Panc1 (cell line): ENCODE data around the gene CUX1. TPM values are rescaled to one million over a fixed set of nuclear protein-coding genes. Genes with fewer than 3 reads are reported as not detected.

Source experiments
- ATAC-seq: fragments of 200-7000 bp; cut with Tn5 transposase; 2 replicates; pipeline ENCODE4 v1.9.1; 2020; ENCODE audit warnings: mild to moderate bottlenecking, moderate library complexity
- BruUV-seq: library from RNA; stranded (reverse); fragments of 400-500 nt; replicated peaks from 2 replicates; lab custom pipeline; 2021; lab: Mats Ljungman, UMichigan
- CTCF ChIA-PET: fragments of 300-600 bp; sonication (Branson Sonifier 250); formaldehyde crosslinking; loops from one replicate; lab custom pipeline; 2022; ENCODE audit warnings: antibody characterized with exemption; lab: Charles Lee
- POLR2A ChIA-PET: fragments of 300-600 bp; sonication (Branson Sonifier 250); formaldehyde crosslinking; loops from one replicate; lab custom pipeline; 2022; ENCODE audit warnings: antibody characterized with exemption; lab: Charles Lee
- DNase-seq: peaks from one replicate; pipeline ENCODE4 v3.0.0-alpha.2; 2010; ENCODE audit warnings: low read depth, low spot score
- H3K27ac ChIP-seq: 2 replicates; pipeline ENCODE4 v1.5.1; 2011; ENCODE audit warnings: mild to moderate bottlenecking, low read length, inconsistent platforms
- H3K27me3 ChIP-seq: fragments of 200-500 bp; sonication (Bioruptor generic); 2 replicates; pipeline ENCODE4 v1.6.0; 2014; ENCODE audit warnings: low read length, inconsistent platforms; ENCODE audit not compliant: control insufficient read depth, insufficient read depth
- H3K36me3 ChIP-seq: fragments of 200-500 bp; sonication (Bioruptor generic); 2 replicates; pipeline ENCODE4 v1.5.1; 2014; ENCODE audit warnings: inconsistent platforms, mild to moderate bottlenecking, low read length, moderate library complexity; ENCODE audit not compliant: control insufficient read depth, insufficient read depth
- H3K4me1 ChIP-seq: 2 replicates; pipeline ENCODE4 v1.5.1; 2011; ENCODE audit warnings: inconsistent platforms, mild to moderate bottlenecking, low read length, moderate library complexity; ENCODE audit not compliant: control insufficient read depth, insufficient read depth
- H3K4me3 ChIP-seq, 2 experiments: 2 replicates each; pipeline ENCODE4 v1.5.1; 2011 to 2012; ENCODE audit warnings: low read depth in 2 of 2, low read length in 2 of 2, mild to moderate bottlenecking in 2 of 2, inconsistent platforms in 1 of 2, moderate library complexity in 1 of 2
- H3K9me3 ChIP-seq: fragments of 200-500 bp; sonication (Bioruptor generic); 2 replicates; pipeline ENCODE4 v1.5.1; 2014; ENCODE audit warnings: low read depth, mild to moderate bottlenecking, inconsistent platforms, low read length, moderate library complexity; ENCODE audit not compliant: control insufficient read depth, insufficient read depth
- CTCF ChIP-seq: fragments of 450-650 bp; IDR thresholded peaks from 2 replicates; pipeline ENCODE4 v1.5.1; 2017; ENCODE audit warnings: mild to moderate bottlenecking
- POLR2AphosphoS5 ChIP-seq: IDR thresholded peaks from 2 replicates; pipeline ENCODE4 v1.6.1; 2012; ENCODE audit warnings: mild to moderate bottlenecking, low read depth, low read length, moderate library complexity
- SIN3A ChIP-seq: IDR thresholded peaks from 2 replicates; pipeline ENCODE4 v1.6.1; 2012; ENCODE audit warnings: low read depth, mild to moderate bottlenecking, low read length, moderate library complexity, borderline replicate concordance; ENCODE audit not compliant: insufficient read depth
- TCF7L2 ChIP-seq: IDR thresholded peaks from 2 replicates; pipeline ENCODE4 v1.6.1; 2011; ENCODE audit warnings: mild to moderate bottlenecking, low read depth, low read length, inconsistent platforms
- in situ Hi-C: cut with HindIII; loops from 2 replicates; pipeline ENCODE4 v1.10.0; 2016; ENCODE audit warnings: low sequenced_read_pairs, low pct_unique_long_range_greater_than_20kb
- intact Hi-C: fragments of 100-400 bp; cut with micrococcal nuclease; formaldehyde crosslinking; loops from one replicate; pipeline ENCODE4 v1.10.0; 2022; ENCODE audit not compliant: unreplicated experiment
- total RNA-seq: library from RNA; stranded (reverse); gene quantifications from one replicate; pipeline ENCODE4 v1.2.1, GENCODE V29; 2021; ENCODE audit not compliant: unreplicated experiment
- TF ChIP-seq, protein P1 (sequence below), 2 experiments: IDR thresholded peaks; 2 replicates each; pipeline ENCODE4 v1.6.1; 2011 to 2012; ENCODE audit warnings: low read depth in 2 of 2, control low read depth in 1 of 2, low read length in 1 of 2, mild to moderate bottlenecking in 1 of 2, moderate library complexity in 1 of 2; ENCODE audit not compliant: insufficient read depth in 1 of 2

CUX1 gene
- total RNA-seq, 1 experiment from 2014 or later: 50.9 TPM

DNA sequence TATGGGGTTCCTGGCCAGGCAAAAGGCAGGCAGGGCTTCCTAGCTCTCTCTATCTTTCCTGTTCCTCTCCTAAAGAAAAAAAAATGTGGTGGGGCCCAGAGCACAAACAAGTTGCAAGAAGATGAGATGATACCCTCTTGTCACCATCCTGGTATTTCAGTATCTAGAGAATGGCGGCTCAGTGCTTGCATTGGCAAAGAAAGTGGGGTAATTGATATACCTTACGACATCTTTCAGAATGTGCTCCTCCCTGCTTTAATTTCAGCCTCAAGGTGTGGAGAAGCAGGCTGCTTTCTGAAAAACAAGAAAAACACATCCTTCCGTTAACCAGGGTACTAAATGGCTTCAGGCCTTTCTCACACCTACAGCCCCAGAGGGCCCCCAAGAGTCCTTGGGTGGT lies 34.5 kb upstream of the CUX1 start:
- no peaks in the 10 kb centered on the region for H3K27me3 ChIP-seq
- no peak overlapping the region for H3K4me3 ChIP-seq
- DNase-seq (no peak), ATAC-seq (no peak)
- BruUV-seq: no TSS peak
- TF ChIP-seq POLR2AphosphoS5: no peak
- TF ChIP-seq CTCF: no peak
- TF ChIP-seq, protein P1, sequence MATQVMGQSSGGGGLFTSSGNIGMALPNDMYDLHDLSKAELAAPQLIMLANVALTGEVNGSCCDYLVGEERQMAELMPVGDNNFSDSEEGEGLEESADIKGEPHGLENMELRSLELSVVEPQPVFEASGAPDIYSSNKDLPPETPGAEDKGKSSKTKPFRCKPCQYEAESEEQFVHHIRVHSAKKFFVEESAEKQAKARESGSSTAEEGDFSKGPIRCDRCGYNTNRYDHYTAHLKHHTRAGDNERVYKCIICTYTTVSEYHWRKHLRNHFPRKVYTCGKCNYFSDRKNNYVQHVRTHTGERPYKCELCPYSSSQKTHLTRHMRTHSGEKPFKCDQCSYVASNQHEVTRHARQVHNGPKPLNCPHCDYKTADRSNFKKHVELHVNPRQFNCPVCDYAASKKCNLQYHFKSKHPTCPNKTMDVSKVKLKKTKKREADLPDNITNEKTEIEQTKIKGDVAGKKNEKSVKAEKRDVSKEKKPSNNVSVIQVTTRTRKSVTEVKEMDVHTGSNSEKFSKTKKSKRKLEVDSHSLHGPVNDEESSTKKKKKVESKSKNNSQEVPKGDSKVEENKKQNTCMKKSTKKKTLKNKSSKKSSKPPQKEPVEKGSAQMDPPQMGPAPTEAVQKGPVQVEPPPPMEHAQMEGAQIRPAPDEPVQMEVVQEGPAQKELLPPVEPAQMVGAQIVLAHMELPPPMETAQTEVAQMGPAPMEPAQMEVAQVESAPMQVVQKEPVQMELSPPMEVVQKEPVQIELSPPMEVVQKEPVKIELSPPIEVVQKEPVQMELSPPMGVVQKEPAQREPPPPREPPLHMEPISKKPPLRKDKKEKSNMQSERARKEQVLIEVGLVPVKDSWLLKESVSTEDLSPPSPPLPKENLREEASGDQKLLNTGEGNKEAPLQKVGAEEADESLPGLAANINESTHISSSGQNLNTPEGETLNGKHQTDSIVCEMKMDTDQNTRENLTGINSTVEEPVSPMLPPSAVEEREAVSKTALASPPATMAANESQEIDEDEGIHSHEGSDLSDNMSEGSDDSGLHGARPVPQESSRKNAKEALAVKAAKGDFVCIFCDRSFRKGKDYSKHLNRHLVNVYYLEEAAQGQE (IDR thresholded peaks at IDR 0.05; ENCODE audit: insufficient read depth in 1 of 2, low read depth in 2 of 2, low read length in 1 of 2): no peak
- TF ChIP-seq TCF7L2: no peak
- no peak for TF ChIP-seq SIN3A
- no peaks in the 10 kb centered on the region for H3K4me1 ChIP-seq
- H3K27ac ChIP-seq: no peak overlapping the region
- in situ Hi-C loops: no loop called here
- intact Hi-C loops: no loop called here
- POLR2A ChIA-PET: no interaction called here
- no peaks in the 10 kb centered on the region; the same call in 1 of the 2 replicates for H3K9me3 ChIP-seq
- H3K36me3 ChIP-seq: no peaks in the 10 kb centered on the region
- CTCF ChIA-PET: no interaction called here

- H3K4me3 ChIP-seq: no peak overlapping the region
- DNase-seq: no peak
- intact Hi-C loops (no loop called here), in situ Hi-C loops (no loop called here)
- H3K36me3 ChIP-seq: no peaks in the 10 kb centered on the region
- H3K27ac ChIP-seq: no peak overlapping the region
- CTCF ChIA-PET: no interaction called here
- H3K9me3 ChIP-seq: no peaks in the 10 kb centered on the region; the same call in 1 of the 2 replicates
- POLR2A ChIA-PET: no interaction called here
- no peaks in the 10 kb centered on the region for H3K4me1 ChIP-seq
- TF ChIP-seq TCF7L2 (no peak), CTCF (no peak)
- TF ChIP-seq, protein P1 (IDR thresholded peaks at IDR 0.05; ENCODE audit: insufficient read depth in 1 of 2, low read depth in 2 of 2, low read length in 1 of 2): no peak
- no TSS peak for BruUV-seq
- no peak for ATAC-seq
- no peaks in the 10 kb centered on the region for H3K27me3 ChIP-seq
Measured at GRCh38 chr7:101783381-101784181, 33.8 kb upstream of the CUX1 start.
